Measurements from ENCODE around the gene ENTR1.

- TF ChIP-seq EZH2phosphoT487 (IDR thresholded peaks at IDR 0.05; ENCODE audit: borderline replicate concordance, low read length) = no peak
- TF ChIP-seq, protein P1, sequence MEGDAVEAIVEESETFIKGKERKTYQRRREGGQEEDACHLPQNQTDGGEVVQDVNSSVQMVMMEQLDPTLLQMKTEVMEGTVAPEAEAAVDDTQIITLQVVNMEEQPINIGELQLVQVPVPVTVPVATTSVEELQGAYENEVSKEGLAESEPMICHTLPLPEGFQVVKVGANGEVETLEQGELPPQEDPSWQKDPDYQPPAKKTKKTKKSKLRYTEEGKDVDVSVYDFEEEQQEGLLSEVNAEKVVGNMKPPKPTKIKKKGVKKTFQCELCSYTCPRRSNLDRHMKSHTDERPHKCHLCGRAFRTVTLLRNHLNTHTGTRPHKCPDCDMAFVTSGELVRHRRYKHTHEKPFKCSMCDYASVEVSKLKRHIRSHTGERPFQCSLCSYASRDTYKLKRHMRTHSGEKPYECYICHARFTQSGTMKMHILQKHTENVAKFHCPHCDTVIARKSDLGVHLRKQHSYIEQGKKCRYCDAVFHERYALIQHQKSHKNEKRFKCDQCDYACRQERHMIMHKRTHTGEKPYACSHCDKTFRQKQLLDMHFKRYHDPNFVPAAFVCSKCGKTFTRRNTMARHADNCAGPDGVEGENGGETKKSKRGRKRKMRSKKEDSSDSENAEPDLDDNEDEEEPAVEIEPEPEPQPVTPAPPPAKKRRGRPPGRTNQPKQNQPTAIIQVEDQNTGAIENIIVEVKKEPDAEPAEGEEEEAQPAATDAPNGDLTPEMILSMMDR (IDR thresholded peaks at IDR 0.05; ENCODE audit: low read depth, low read length, poor library complexity, severe bottlenecking) = no peak
Measured at GRCh38 chr9:136421791-136422190, 11.4 kb upstream of the ENTR1 start.

Measured in DOHH2 (cell line).